ENCODE data around the gene SPARC. TPM values are rescaled to one million over a fixed set of nuclear protein-coding genes. Genes with fewer than 3 reads are reported as not detected.

Gene SPARC
- total RNA-seq, 1 experiment from 2014 or later, result 418 TPM

GRCh38 chr5:151703780-151704179 is 17.1 kb upstream of the SPARC start:
- TF ChIP-seq GRHL2 (CRISPR knock-in tag; IDR thresholded peaks at IDR 0.05; ENCODE audit: insufficient replicate concordance, severe bottlenecking) (no peak), SP1 (CRISPR knock-in tag; conservative IDR thresholded peaks at IDR 0.05) (no peak), TCF7 (CRISPR knock-in tag; IDR thresholded peaks at IDR 0.05; ENCODE audit: low read depth) (no peak), SMAD3 (CRISPR knock-in tag; IDR thresholded peaks at IDR 0.05; ENCODE audit: borderline replicate concordance) (no peak), MXD4 (CRISPR knock-in tag; IDR thresholded peaks at IDR 0.05; ENCODE audit: borderline replicate concordance) (no peak), ATF1 (CRISPR knock-in tag; IDR thresholded peaks at IDR 0.05) (no peak), ZNF317 (CRISPR knock-in tag; IDR thresholded peaks at IDR 0.05; ENCODE audit: borderline replicate concordance, low read depth) (no peak), ZNF512 (CRISPR knock-in tag; IDR thresholded peaks at IDR 0.05; ENCODE audit: borderline replicate concordance) (no peak), ZNF423 (CRISPR knock-in tag; IDR thresholded peaks at IDR 0.05) (no peak), GTF2I (CRISPR knock-in tag; conservative IDR thresholded peaks at IDR 0.05) (no peak), ESRRA (CRISPR knock-in tag; IDR thresholded peaks at IDR 0.05; ENCODE audit: borderline replicate concordance) (no peak), ZNF532 (CRISPR knock-in tag; IDR thresholded peaks at IDR 0.05; ENCODE audit: borderline replicate concordance) (no peak), ZBTB21 (CRISPR knock-in tag; IDR thresholded peaks at IDR 0.05; ENCODE audit: borderline replicate concordance) (no peak), NR2C2 (CRISPR knock-in tag; IDR thresholded peaks at IDR 0.05) (no peak), ZNF281 (CRISPR knock-in tag; IDR thresholded peaks at IDR 0.05) (no peak), NR1H2 (CRISPR knock-in tag; IDR thresholded peaks at IDR 0.05) (no peak), CREB1 (CRISPR knock-in tag; IDR thresholded peaks at IDR 0.05) (no peak), ZNF263 (CRISPR knock-in tag; IDR thresholded peaks at IDR 0.05; ENCODE audit: low read depth) (no peak), ARID4B (CRISPR knock-in tag; IDR thresholded peaks at IDR 0.05; ENCODE audit: borderline replicate concordance) (no peak), PREB (CRISPR knock-in tag; IDR thresholded peaks at IDR 0.05; ENCODE audit: borderline replicate concordance) (no peak)
- ChIA-PET POLR2A (no interaction called here), CTCF (interaction anchor here (0.8 to 5.5 kb wide), 4 partner anchors 37 to 181 kb away, joined by 3 to 26 read pairs (median 8); no protein-coding TSS in a partner anchor)
- ATAC-seq (no peak), DNase-seq (ENCODE audit: low spot score) (no peak)
- no peaks in the 10 kb centered on the region; the same call in 1 of the 2 replicates for H3K27me3 Mint-ChIP-seq (ENCODE audit: low read depth)
- peaks cover 20% of the 10 kb centered on the region for H3K4me1 Mint-ChIP-seq
- H3K4me3 Mint-ChIP-seq, result no peak overlapping the region
- no peak overlapping the region for H3K27ac Mint-ChIP-seq
- no peaks in the 10 kb centered on the region for H3K36me3 Mint-ChIP-seq
- no peaks in the 10 kb centered on the region for H3K9me3 Mint-ChIP-seq
